Astrocyte (in vitro differentiated cells and primary cell): ENCODE measurements around the gene MTCL3.

Source experiments
- EZH2 ChIP-seq: IDR thresholded peaks from 2 replicates; pipeline ENCODE4 v1.6.1; 2012; ENCODE audit warnings: mild to moderate bottlenecking, low read length, inconsistent platforms; ENCODE audit not compliant: insufficient read depth
- TF ChIP-seq, protein P1 (sequence below): IDR thresholded peaks from 2 replicates; pipeline ENCODE4 v1.5.1; 2011; ENCODE audit warnings: low read depth, mild to moderate bottlenecking, inconsistent platforms, low read length, moderate library complexity; ENCODE audit not compliant: insufficient read depth

DNA sequence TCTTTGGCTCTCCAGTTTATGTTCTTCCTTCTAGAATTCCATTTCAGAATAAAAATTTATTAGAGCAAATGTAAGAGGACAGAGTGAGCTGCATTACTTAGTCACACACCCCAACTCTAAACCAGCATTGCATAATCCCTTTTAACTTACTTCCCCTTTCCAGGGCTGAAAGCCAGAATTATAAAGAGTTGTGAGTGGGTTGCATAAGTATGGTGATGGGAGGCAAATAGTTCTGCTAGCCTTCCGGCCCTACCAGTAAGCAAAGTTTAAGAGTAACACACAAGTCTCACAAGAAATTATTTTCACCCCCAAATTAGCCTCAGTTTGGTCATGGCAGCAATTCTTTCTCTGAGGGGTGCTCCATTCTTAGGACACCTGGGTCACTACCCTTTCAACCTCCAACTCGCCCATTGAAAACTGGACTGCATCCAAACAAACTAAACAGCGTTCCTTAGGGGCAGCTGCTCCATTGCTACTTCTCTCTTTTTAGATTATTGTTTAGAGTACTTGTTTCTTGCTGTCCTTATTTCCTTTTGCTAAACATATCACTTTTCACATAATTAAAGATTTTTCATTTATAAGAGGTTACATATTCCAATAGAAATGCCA lies 61.6 kb downstream of the MTCL3 start:
- TF ChIP-seq, protein P1, sequence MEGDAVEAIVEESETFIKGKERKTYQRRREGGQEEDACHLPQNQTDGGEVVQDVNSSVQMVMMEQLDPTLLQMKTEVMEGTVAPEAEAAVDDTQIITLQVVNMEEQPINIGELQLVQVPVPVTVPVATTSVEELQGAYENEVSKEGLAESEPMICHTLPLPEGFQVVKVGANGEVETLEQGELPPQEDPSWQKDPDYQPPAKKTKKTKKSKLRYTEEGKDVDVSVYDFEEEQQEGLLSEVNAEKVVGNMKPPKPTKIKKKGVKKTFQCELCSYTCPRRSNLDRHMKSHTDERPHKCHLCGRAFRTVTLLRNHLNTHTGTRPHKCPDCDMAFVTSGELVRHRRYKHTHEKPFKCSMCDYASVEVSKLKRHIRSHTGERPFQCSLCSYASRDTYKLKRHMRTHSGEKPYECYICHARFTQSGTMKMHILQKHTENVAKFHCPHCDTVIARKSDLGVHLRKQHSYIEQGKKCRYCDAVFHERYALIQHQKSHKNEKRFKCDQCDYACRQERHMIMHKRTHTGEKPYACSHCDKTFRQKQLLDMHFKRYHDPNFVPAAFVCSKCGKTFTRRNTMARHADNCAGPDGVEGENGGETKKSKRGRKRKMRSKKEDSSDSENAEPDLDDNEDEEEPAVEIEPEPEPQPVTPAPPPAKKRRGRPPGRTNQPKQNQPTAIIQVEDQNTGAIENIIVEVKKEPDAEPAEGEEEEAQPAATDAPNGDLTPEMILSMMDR, result no peak
- TF ChIP-seq EZH2, result no peak
